ENCODE results near the gene CUL1.

CUL1 gene

DNA sequence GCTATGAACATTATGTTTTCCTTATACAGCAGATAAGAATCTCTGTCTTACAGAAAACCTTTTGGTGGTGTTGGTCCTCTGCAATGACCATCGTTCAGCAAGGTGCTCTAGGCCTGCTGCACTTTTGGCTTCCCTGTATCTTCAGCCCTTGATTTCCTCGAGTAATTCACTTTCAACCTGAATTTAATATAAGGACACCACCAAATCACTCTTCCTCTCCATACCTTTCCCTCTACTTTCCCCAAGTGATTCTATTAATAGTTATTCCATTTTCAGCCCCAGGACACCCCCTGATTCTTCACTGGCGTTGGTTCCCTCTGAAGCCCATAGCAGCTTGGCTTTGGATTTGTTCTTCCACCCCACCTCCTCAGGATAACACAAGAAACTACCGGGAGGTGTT, 113.2 kb downstream of the CUL1 start:
- DNase-seq = no peak

DNA sequence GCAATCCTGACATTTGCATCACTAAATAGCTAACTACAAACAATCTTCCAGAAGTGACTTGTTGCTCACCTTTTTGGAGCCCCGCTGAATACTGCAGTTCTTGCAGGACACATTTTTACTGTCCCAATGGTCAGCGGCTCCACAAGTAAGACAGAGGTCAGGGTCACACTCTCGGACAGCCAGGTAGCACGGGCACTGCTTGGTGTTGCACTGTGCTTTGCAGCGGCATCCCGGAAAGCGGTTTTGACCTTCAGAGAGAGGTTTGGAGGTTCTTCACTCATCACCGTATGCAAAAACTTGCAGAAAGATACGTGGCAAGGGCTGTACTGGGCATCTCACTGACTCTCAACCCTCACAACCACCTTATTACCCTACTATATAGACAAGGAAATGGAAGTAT, 115.2 kb downstream of the CUL1 start:
- DNase-seq = no peak

DNA sequence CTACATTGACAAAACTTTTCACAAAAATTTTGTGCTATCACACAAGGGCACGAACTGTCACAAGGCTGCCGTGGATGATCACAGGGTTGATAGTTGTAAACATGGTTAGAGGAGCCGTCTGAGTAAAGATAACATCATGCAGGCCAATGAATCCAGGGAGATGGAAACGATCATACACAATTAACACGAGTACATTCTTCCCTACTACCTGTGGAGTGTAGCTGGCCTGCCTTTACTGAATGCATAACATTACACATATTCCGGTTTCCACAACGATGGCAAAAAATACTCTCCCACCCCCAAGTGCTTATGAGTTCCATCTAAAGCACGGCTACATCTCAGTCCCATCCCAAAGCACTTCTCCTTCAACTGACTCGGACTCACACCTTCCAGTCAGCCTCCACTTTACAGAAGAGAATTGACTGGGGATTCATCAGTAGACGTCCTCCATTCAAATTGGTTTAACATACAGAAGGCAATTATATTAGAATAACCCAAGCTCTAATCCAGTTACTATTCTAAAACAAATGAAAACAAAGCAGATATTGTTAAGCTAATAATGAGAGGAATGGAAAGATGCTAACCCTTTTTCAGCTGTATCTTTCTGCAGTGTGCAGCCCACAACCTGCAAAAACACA, 116.3 kb downstream of the CUL1 start:
- no peak for DNase-seq

DNA sequence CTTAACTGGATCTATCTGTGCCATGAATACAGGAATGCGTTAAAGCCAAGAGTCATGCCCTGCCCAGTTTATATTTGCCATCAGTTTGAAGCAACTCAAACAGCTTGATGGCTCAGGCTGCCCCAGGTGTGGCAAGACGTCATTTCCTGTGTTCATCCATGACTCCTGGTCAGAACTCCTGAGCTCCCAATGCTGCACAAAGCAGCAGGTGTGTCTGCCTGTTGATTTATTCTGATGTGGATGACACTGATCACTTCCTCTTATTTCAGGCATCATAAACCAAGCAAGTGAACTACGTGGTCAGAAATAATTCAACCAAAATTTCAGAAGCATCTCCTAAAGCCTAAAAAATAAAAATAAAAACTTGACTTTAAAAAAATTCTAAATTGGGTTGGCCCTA, 116.9 kb downstream of the CUL1 start:
- no peak for DNase-seq

DNA sequence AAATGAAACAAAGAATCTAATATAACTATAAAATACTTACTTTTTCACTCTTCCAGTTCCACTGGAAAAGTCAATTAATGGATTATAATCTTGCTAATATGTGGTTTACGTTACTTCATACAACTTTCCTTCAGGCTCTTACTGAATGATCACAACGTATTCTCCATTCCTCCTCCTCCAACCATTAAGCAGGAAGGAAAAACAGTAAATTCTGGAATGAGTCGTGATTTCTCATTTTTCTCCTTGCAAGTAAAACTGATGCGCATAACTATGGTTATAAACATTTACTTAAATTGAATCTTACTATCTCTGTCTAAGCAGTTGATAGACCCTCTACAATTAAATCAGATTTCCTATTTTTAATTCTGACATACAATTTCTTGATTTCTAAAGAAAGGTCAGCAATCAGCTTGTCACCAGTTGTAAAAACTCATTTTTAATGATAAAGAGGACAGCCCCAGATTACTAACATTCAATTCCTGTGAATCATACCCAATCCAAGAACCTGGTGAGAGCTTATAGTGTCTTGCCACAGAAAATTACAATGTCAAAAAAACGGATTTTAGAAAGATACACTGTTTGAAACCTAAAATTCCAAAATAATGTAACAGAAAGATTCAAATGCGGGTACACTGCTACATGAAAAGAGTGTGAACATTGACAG, 121.1 kb downstream of the CUL1 start:
- DNase-seq = no peak

DNA sequence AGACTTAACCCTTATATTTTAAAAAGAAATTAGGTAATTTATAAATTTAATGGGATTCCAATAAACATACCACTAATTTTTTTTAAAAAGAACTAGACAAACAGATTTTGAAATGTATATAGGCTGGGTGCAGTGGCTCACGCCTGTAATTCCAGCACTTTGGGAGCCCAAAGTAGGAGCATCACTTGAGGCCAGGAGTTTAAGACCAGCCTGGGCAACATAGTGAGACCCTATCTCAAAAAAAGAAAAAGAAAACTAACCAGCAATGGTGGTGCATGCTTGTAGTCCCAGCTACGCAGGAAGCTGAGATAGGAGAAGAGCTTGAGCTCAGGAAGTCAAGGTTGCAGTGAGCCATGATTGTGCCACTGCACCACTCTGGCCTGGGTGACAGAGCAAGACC, 122.7 kb downstream of the CUL1 start:
- no peak for DNase-seq

DNA sequence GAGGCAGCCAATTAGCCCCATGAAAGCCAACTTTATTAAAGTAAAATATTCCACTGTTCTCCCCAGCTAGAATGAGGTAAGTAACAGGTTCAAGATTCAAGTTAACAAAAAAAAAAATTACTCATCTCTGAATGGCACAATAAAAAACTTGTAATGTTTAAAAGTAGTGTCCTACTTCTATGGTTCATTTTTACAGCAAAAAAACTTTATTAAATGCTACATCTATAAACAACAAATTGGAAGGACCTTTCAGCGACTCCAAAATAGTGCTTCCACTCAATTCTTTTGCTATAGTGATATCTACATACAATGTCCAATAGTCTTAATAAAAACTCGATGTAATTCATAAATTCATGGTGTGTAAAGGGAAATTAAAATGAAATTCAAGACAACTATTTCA, 126.2 kb downstream of the CUL1 start:
- DNase-seq = no peak

DNA sequence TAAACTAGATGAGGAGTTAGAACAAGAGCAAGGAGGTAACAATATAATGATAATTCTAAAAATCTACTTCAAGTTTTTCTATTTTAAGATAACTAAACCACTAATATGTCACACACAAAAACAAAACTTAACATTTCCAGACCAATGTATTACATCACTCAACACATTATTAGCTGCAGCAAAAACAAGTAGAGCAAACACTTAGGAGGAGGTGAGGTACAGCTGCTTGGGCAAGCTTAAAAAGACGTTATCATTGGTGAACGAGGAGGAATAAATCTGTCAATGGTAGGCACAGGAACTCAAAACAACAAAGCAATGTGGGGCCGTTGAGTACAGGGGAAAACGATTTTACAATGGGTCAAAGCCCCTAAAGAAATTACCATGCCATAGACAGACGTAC, 126.6 kb downstream of the CUL1 start:
- no peak for DNase-seq

DNA sequence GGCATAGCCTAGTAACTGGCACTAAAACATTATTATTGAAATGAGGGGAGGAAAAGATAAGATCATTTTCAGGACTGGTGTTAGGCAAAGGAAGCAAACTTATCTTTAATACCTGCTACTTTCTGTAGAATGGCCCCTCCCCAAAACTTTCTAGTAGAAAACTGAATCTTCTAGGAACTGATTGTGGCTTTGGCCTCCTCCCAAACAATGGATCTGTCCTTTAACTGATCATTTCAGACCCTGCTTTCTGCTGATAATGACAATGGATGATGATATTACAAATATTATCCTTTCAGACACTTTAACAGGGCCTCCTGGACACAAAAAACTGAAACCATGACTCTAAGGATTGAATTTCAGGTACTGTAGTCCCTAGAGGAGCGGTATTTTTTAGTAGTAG, 130.3 kb downstream of the CUL1 start:
- peak; percentile 95 for DNase-seq

DNA sequence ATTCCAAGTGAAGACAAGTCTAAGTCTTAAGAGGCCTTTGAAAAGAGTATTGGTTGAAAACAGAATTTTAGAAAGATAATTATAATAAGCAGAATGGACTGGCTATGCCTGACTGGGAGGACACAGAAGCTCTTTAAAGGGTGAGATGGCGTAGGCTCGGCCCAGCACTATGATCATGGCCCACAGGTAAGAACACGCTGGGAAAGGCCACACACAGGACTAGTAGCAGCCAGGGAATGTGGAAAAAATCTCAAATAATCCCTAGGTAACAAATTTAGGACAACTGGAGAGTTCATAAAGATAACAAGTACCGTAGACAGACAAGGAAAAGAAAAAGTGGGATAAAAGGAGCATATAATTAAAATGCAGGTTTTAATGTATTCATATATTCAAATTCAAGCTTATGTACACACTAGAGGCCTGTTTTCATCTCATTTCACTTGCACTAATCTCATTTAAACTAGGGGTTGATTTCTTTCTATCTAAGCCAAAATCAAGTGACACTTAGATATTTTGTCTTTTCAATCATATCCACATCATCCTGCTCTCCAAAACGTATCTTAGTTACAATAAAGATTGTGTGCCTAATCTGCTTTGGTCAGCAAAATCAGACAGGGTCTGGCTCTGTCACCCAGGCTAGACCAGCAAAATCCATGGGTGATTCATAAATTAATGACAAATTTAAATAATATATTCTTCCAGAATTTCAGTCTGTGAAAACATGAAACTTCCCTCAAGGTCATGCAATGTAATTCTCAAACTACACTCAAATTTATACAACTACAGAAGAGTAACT, 132.4 kb downstream of the CUL1 start:
- no peak for DNase-seq

DNA sequence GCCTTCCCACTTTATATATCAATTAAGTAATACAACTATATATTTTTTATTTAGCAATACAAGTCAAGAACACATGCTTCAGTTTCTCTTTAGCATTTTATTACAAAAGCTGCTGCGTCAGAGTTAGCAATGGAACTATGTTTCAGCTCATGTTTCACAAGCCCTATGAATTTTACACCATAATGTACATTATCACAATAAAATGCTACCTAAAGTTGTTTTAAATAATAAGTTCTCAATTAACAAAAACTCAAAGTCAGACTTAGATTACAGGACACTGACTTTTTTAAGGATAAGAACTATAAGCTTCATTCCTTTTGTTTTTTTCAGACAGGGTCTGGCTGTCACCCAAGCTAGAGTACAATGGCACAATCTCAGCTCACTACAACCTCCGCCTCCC, 133.1 kb downstream of the CUL1 start:
- DNase-seq = no peak

DNA sequence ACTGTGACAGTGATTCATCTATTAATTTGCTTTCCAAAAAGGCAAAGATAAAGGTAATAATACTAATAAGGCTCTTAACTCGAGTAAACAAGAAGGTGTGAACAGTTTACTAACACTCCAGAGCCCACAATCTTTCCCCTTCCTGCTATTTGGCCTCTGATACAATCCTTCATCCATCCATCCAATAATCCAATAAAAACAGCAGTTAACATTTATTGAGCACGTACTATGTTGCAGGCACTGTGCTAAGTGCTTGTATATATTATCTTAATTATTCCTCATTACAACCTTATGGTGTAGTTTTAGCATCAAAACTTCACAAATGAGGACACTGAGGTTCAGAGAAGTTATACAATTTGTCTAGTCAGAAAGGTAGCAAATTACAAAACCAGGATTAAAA, 135.9 kb downstream of the CUL1 start:
- no peak for DNase-seq

DNA sequence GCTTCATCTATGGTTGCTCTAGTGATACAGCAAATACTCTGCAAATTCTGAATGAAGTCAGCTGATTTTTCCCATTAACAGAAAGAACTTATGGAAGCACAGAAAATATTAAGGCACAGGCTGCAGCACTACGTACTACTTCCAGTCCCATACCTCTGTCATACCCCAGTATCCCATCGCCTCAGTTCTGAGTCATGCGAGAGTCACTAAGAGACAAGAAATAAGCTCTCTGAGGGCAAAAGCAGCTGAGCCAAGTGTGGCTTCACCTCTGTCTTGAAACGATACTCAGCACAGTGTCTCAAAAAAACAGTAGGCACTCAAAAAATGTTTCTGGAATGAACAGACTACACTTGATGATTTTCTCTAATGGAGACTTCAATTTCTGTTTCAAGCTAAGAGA, 137.2 kb downstream of the CUL1 start:
- DNase-seq = no peak

DNA sequence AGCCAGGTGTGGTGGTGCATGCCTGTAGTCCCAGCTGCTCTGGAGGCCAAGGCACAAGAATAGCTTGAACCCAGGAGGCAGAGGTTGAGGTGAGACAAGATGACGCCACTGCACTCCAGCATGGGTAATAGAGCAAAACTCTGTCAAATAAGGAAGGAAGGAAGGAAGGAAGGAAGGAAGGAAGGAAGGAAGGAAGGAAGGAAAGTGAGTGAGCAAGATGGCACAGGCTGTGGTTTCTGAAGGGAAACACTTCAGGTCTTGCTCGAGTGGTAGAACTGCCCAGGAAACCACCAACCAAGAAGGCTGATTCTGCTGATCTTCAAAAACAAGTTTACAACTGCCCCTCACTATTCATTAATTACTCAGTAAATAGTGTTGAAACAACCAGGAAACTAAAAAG, 140.2 kb downstream of the CUL1 start:
- DNase-seq = no peak

DNA sequence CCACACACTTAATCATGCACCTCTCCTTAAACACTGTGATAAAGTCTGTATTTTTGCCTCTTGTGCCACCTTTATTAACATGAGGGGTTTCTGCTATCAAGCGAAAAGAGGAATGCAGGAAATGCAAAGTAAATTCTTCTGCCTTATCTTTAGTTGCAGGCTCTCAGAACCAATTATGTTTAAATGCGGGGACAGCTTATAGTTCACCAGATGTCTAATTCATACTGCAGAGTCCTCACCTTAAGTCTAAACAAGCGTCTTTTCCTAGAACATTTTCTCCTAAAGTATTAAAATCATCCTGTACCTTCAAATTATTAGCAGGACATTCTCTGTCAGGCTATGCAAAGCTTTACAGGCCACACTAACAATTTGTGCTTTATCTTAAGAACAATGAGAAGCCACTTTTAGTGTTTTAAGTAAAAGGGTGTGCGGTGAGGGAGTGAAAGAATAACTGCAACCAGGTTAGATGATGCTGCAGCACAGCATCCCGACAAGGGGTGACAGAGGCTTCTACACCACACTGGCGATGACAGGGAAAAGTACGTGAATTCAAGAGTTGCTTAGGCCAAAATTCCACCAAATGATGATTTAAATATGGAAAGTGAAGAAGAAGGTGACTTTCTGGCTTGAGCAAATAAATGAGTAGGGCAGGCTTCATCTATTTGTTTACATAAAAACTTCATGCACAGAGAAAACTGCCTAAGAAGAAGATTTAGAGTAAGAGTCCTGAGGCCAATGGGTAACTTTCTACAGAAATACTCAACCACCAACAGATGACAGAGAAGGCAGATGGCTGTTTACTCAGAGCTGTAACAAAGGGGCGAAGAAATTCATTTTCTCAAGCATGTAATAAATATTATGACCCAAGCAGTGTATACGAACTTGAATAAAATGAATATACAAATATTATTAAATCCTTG, 149.4 kb downstream of the CUL1 start:
- DNase-seq = peak; percentile 83

DNA sequence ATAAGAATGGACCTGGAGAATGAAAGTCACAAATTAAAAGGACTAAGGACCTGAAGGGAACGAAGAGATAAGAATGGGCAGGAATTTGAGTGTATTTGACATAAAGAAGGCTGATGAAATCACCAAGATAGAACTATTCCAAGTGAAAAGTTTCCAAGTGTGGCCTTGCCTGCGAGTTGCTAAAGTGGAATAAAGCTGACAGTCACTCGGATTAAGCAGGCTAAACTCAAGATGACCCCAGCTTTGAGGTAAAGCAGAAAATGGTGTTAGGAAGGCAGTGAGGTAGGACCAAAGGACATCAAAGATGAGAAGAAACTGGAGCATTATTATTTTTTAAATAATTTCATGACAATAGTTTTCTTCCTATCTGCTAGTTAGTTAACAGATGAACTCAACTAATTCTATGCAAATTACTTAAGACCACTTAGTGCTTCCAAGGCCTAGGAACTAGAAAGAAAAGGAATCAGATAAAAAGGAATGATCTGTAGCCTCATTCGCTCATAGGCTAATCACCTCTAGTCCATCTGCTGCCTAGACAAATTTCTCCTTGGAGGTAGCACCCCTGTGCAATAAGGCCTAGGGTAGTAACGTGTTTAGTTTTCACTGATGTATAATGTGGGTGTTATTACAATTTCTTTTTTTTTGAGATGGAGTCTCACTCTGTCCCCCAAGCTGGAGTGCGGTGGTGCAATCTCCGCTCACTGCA, 150.8 kb downstream of the CUL1 start:
- peak; percentile 46 for DNase-seq

DNA sequence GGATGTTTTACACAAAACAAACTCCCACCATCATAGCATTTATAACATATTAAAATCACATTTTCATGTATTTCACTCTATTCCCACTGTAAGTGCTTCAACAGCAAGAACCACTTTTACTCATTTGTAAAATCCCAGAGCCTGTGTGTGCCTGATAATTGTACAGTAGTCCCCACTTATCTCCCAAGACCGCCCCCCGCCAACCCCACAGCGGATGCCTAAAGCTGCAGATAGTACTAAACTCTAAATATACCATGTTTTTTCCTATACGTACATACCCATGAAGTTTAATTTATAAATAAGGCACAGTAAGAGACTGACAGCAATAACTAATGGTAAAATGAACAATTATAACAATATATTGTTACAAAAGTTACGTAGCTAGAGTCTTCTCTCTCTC, 151.9 kb downstream of the CUL1 start:
- peak; percentile 84 for DNase-seq
